D721Med (cell line): ENCODE results near the gene POLR3E.

ENCODE experiments used
- DNase-seq: peaks from one replicate; pipeline ENCODE4 v3.0.0; 2011; ENCODE audit warnings: low spot score; ENCODE audit not compliant: insufficient read length
- FAIRE-seq: peaks from 2 replicates; lab custom pipeline; 2011; peaks lifted over from hg19 to GRCh38; lab: Jason Lieb, UNC
- CTCF ChIP-seq: IDR thresholded peaks from 2 replicates; pipeline ENCODE4 v1.5.1; 2012; ENCODE audit warnings: mild to moderate bottlenecking, control low read depth; ENCODE audit not compliant: insufficient read depth; ENCODE audit errors: missing control alignments

POLR3E gene

GRCh38 chr16:22308824-22309520, 11.8 kb downstream of the POLR3E start:
- TF ChIP-seq CTCF, result no peak
- no peak for DNase-seq
- FAIRE-seq, result no peak

- no peak for FAIRE-seq
- TF ChIP-seq CTCF, result no peak
- DNase-seq, result no peak
Observed at GRCh38 chr16:22311520-22311919, 14.3 kb downstream of the POLR3E start.

- no peak for TF ChIP-seq CTCF
- FAIRE-seq (no peak), DNase-seq (peak; percentile 45)
Observed at GRCh38 chr16:22312897-22313781, 15.9 kb downstream of the POLR3E start.

- no peak for TF ChIP-seq CTCF
- FAIRE-seq, result no peak
- no peak for DNase-seq
Observed at GRCh38 chr16:22313876-22314470, 16.8 kb downstream of the POLR3E start.

- peak; percentile 75 for DNase-seq
Observed at GRCh38 chr16:22314661-22315626, 17.7 kb downstream of the POLR3E start.

More at GRCh38 chr16:22314661-22315626, 17.7 kb downstream of the POLR3E start:
- FAIRE-seq, result no peak
- TF ChIP-seq CTCF, result no peak
